Liver (tissue), 9 donors: ENCODE data around the gene THAP8. TPM values are rescaled to one million over a fixed set of nuclear protein-coding genes. Genes with fewer than 3 reads are reported as not detected.

Experiments
- DNase-seq: peaks from one replicate; pipeline ENCODE4 v3.0.0-alpha.2; 2017; ENCODE audit warnings: low spot score
- H3K27ac ChIP-seq, 2 donors: one replicate each; pipeline ENCODE4 v1.7.0; 2013; ENCODE audit warnings: inconsistent platforms in 2 of 2, low read length in 2 of 2, control low read depth in 1 of 2, low read depth in 1 of 2, mild to moderate bottlenecking in 1 of 2
- H3K27me3 ChIP-seq, 4 donors: one replicate each; pipeline versions ENCODE4 v1.6.1 to v1.7.0; 2013; ENCODE audit warnings: low read length in 3 of 4, inconsistent platforms in 1 of 4, mild to moderate bottlenecking in 1 of 4, moderate library complexity in 1 of 4; ENCODE audit not compliant: control insufficient read depth in 4 of 4, insufficient read depth in 4 of 4
- H3K36me3 ChIP-seq, 4 donors: one replicate each; pipeline versions ENCODE4 v1.6.1 to v1.7.0; 2013; ENCODE audit warnings: low read length in 3 of 4, mild to moderate bottlenecking in 3 of 4, low read depth in 1 of 4, moderate library complexity in 1 of 4; ENCODE audit not compliant: control insufficient read depth in 4 of 4, insufficient read depth in 3 of 4
- H3K4me1 ChIP-seq, 4 donors: one replicate each; pipeline versions ENCODE4 v1.6.1 to v1.7.0; 2013; ENCODE audit warnings: low read length in 3 of 4, mild to moderate bottlenecking in 3 of 4, moderate library complexity in 1 of 4; ENCODE audit not compliant: control insufficient read depth in 4 of 4, insufficient read depth in 4 of 4
- H3K4me3 ChIP-seq, 3 donors: one replicate each; pipeline versions ENCODE4 v1.6.1 to v1.7.0; 2013; ENCODE audit warnings: low read length in 3 of 3, control low read depth in 1 of 3, low read depth in 1 of 3, mild to moderate bottlenecking in 1 of 3
- H3K9ac ChIP-seq, 2 donors: one replicate each; pipeline ENCODE4 v1.7.0; 2013; ENCODE audit warnings: low read length in 2 of 2, mild to moderate bottlenecking in 2 of 2, moderate library complexity in 2 of 2, control low read depth in 1 of 2, low read depth in 1 of 2
- H3K9me3 ChIP-seq, 4 donors: one replicate each; pipeline versions ENCODE4 v1.6.1 to v1.7.0; 2013; ENCODE audit warnings: low read length in 3 of 4; ENCODE audit not compliant: control insufficient read depth in 4 of 4
- ATF3 ChIP-seq: IDR thresholded peaks from 2 replicates; pipeline ENCODE4 v1.6.1; 2016; ENCODE audit warnings: antibody characterized with exemption
- CTCF ChIP-seq: fragments of 150-350 bp; IDR thresholded peaks from 2 replicates; pipeline ENCODE4 v1.5.1; 2017; ENCODE audit warnings: improper control_type of control experiment, low read depth, low read length; ENCODE audit not compliant: missing input control
- FOXA1 ChIP-seq: IDR thresholded peaks from 2 replicates; pipeline ENCODE4 v1.6.1; 2016; ENCODE audit warnings: antibody characterized with exemption
- FOXA2 ChIP-seq: IDR thresholded peaks from 2 replicates; pipeline ENCODE4 v1.6.1; 2016; ENCODE audit warnings: antibody characterized with exemption
- HNF4A ChIP-seq, 2 donors: conservative IDR thresholded peaks; 2 replicates each; pipeline ENCODE4 v1.6.1; 2016; ENCODE audit warnings: antibody characterized with exemption in 2 of 2, mild to moderate bottlenecking in 2 of 2
- HNF4G ChIP-seq: IDR thresholded peaks from 2 replicates; pipeline ENCODE4 v1.6.1; 2016; ENCODE audit warnings: antibody characterized with exemption
- JUND ChIP-seq, 2 donors: IDR thresholded peaks; 2 replicates each; pipeline ENCODE4 v1.6.1; 2016; ENCODE audit warnings: antibody characterized with exemption in 2 of 2
- MAX ChIP-seq: IDR thresholded peaks from 2 replicates; pipeline ENCODE4 v1.6.1; 2016; ENCODE audit warnings: antibody characterized with exemption
- NR2F2 ChIP-seq: IDR thresholded peaks from 2 replicates; pipeline ENCODE4 v1.6.1; 2016; ENCODE audit warnings: antibody characterized with exemption
- RAD21 ChIP-seq, 2 donors: IDR thresholded peaks; 2 replicates each; pipeline ENCODE4 v1.6.1; 2016; ENCODE audit warnings: antibody characterized with exemption in 2 of 2, mild to moderate bottlenecking in 2 of 2
- REST ChIP-seq: IDR thresholded peaks from 2 replicates; pipeline ENCODE4 v1.6.1; 2016; ENCODE audit warnings: antibody characterized with exemption, mild to moderate bottlenecking
- RXRA ChIP-seq, 2 donors: IDR thresholded peaks; 2 replicates each; pipeline ENCODE4 v1.6.1; 2017 to 2018; ENCODE audit warnings: antibody characterized with exemption in 2 of 2, mild to moderate bottlenecking in 1 of 2
- TAF1 ChIP-seq: conservative IDR thresholded peaks from 2 replicates; pipeline ENCODE4 v1.6.1; 2016; ENCODE audit warnings: antibody characterized with exemption, mild to moderate bottlenecking
- YY1 ChIP-seq: IDR thresholded peaks from 2 replicates; pipeline ENCODE4 v1.6.1; 2016; ENCODE audit warnings: antibody characterized with exemption, mild to moderate bottlenecking
- ZBTB33 ChIP-seq: IDR thresholded peaks from 2 replicates; pipeline ENCODE4 v1.6.1; 2016; ENCODE audit warnings: antibody characterized with exemption
- whole genome bisulfite sequencing: extraction: QIAGEN DNeasy Blood & Tissue Kit; methylation state at CpG from one replicate; pipeline ENCODE4 v1.1.7; 2013; 5-methylcytosine and 5-hydroxymethylcytosine counted together
- polyA plus RNA-seq, 2 donors: library from polyadenylated mRNA; stranded (reverse) in 1 of 2; unstranded in 1 of 2; fragments of 200-250 nt in 1 of 2; fragments of >200 nt in 1 of 2; fragmentation: Nextera tagmentation in 1 of 2; extraction: Ambion mirVana in 1 of 2; gene quantifications; one replicate each; pipeline versions ENCODE4 v1.2.1 to v1.2.3, GENCODE V29; 2013 to 2015
- total RNA-seq, 2 donors: library from RNA; depleted of rRNA; stranded (reverse); fragments of >200 nt; gene quantifications; one replicate each; pipeline ENCODE4 v1.2.3, GENCODE V29; 2014
- donor health status: healthy.
- donor health status: healthy.
- donor health status: healthy.
- donor health status: healthy.
- donor health status: healthy.

The THAP8 gene
- total and polyA plus RNA-seq, 4 donors = 1.8 to 4.4 (median 3.3) TPM

GRCh38 chr19:36028313-36029041 is 25.6 kb downstream of the THAP8 start (continued):
- no peak for TF ChIP-seq REST
- TF ChIP-seq ATF3 = no peak
- no peak for TF ChIP-seq HNF4G
- no peak for TF ChIP-seq MAX

- Histone ChIP-seq H3K9me3 (no peaks in the 10 kb centered on the region), H3K4me3 (no peak overlapping the region), H3K27ac (no peak overlapping the region), H3K27me3 (no peaks in the 10 kb centered on the region), H3K4me1 (peaks cover 0 to 7% (median 1%) of the 10 kb centered on the region in 4 donors), H3K36me3 (no peaks in the 10 kb centered on the region), H3K9ac (no peak overlapping the region)
- DNase-seq = no peak
- TF ChIP-seq MAX (no peak), CTCF (no peak)
- WGBS = 98% methylated on average over 6 of the region's 6 CpGs
Observed at GRCh38 chr19:36027696-36028095, 26.4 kb downstream of the THAP8 start.

GRCh38 chr19:36026091-36026876 is 27.8 kb downstream of the THAP8 start:
- Histone ChIP-seq H3K4me3 (no peak overlapping the region), H3K27me3 (no peaks in the 10 kb centered on the region), H3K9ac (no peak overlapping the region), H3K4me1 (peaks cover 0 to 2% (median 0%) of the 10 kb centered on the region in 4 donors), H3K27ac (no peak overlapping the region), H3K36me3 (no peaks in the 10 kb centered on the region), H3K9me3 (no peaks in the 10 kb centered on the region)
- no peak for DNase-seq
- 96% methylated on average over 49 of the region's 49 CpGs for WGBS
- TF ChIP-seq FOXA2 = no peak
- no peak for TF ChIP-seq NR2F2
- no peak for TF ChIP-seq FOXA1
- no peak for TF ChIP-seq HNF4A (conservative IDR thresholded peaks at IDR 0.05)
- TF ChIP-seq RXRA (IDR thresholded peaks at IDR 0.05) = no peak
- no peak for TF ChIP-seq YY1
- TF ChIP-seq HNF4G = no peak
- TF ChIP-seq ZBTB33 = no peak
- no peak for TF ChIP-seq JUND (IDR thresholded peaks at IDR 0.05)
- no peak for TF ChIP-seq TAF1
- no peak for TF ChIP-seq RAD21 (IDR thresholded peaks at IDR 0.05)
- TF ChIP-seq MAX = no peak
